B cell (primary cell): ENCODE results near the gene TNFRSF19.
"Not testable (repeated sequence)": the region's sequence is repeated elsewhere in the genome, so short reads cannot be mapped to it uniquely, and the experiment has no call there.

ENCODE experiments used
- CTCF ChIP-seq: fragments of 200-600 bp; IDR thresholded peaks from one replicate; pipeline ENCODE4 v1.8.0; 2022; ENCODE audit warnings: antibody characterized with exemption, mild to moderate bottlenecking
- EZH2 ChIP-seq: IDR thresholded peaks from 2 replicates; pipeline ENCODE4 v1.6.1; 2012; ENCODE audit warnings: borderline replicate concordance, low read depth, mild to moderate bottlenecking, moderate library complexity, low read length; ENCODE audit not compliant: insufficient read depth, poor library complexity, severe bottlenecking

DNA sequence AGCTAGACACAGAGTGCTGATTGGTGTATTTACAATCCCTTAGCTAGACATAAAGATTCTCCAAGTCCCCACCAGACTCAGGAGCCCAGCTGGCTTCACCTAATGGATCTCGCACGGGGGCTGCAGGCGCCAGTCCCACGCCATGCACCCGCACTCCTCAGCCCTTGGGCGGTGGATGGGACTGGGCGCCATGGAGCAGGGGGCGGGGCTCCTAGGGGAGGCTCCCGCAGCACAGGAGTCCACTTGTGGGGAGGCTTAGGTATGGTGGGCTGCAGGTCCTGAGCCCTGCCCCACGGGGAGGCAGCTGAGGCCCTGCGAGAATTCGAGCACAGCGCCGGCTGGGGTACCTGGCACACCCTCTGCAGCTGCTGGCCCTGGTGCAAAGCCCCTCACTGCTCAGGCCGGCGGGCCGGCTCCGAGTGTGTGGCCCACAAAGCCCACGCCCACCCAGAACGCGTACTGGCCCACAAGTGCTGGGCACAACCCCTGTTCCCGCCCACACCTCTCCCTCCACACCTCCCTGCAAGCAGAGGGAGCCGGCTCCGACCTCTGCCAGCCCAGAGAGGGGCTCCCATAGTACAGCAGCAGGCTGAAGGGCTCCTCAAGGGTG lies 107.6 kb downstream of the TNFRSF19 start:
- not testable (repeated sequence) for TF ChIP-seq CTCF, EZH2
